BE2C (cell line): ENCODE data around the gene ENPP6.

Source experiments
- DNase-seq: peaks from one replicate; pipeline ENCODE4 v3.0.0-alpha.2; 2020
- H3K27me3 ChIP-seq: fragments of 250-450 bp; sonication (Bioruptor Pico); 2 replicates; pipeline ENCODE4 v1.5.1; 2020; ENCODE audit warnings: mild to moderate bottlenecking
- H3K36me3 ChIP-seq: fragments of 250-450 bp; sonication (Bioruptor Pico); 2 replicates; pipeline ENCODE4 v1.5.1; 2020; ENCODE audit warnings: mild to moderate bottlenecking
- H3K4me1 ChIP-seq: fragments of 250-450 bp; sonication (Bioruptor Pico); 2 replicates; pipeline ENCODE4 v1.5.1; 2020
- H3K4me3 ChIP-seq: 2 replicates; pipeline ENCODE4 v1.5.1; 2011; ENCODE audit warnings: low read depth, low read length
- H3K9me3 ChIP-seq: fragments of 250-450 bp; sonication (Bioruptor Pico); 2 replicates; pipeline ENCODE4 v1.5.1; 2020
- TF ChIP-seq, protein P1 (sequence below): IDR thresholded peaks from 2 replicates; pipeline ENCODE4 v1.5.1; 2012; ENCODE audit warnings: mild to moderate bottlenecking, low read depth, low read length

ENPP6 gene

DNA sequence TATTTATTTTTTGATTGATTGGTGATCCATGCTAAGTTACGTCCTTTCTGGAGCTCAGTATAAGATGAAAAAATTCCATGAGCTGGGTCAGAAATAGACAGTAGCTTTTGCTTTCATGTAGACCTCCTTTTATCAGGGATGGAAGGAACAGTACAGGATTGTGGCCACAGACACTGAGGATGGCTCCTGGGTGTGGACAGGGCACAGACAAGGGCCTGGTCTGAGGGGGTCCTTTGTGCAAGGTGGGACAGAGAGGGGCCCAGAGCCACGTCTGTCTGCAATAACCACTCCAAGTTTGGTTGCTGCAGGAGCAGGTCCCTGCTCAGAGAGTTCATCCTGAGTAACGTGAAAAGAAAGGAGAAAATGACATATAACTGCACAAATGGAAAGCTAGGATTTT is 127.1 kb downstream of the ENPP6 start:
- no peak overlapping the region for H3K4me3 ChIP-seq
- no peaks in the 10 kb centered on the region for H3K9me3 ChIP-seq
- DNase-seq, result no peak
- TF ChIP-seq, protein P1, sequence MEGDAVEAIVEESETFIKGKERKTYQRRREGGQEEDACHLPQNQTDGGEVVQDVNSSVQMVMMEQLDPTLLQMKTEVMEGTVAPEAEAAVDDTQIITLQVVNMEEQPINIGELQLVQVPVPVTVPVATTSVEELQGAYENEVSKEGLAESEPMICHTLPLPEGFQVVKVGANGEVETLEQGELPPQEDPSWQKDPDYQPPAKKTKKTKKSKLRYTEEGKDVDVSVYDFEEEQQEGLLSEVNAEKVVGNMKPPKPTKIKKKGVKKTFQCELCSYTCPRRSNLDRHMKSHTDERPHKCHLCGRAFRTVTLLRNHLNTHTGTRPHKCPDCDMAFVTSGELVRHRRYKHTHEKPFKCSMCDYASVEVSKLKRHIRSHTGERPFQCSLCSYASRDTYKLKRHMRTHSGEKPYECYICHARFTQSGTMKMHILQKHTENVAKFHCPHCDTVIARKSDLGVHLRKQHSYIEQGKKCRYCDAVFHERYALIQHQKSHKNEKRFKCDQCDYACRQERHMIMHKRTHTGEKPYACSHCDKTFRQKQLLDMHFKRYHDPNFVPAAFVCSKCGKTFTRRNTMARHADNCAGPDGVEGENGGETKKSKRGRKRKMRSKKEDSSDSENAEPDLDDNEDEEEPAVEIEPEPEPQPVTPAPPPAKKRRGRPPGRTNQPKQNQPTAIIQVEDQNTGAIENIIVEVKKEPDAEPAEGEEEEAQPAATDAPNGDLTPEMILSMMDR, result no peak
- no peaks in the 10 kb centered on the region for H3K36me3 ChIP-seq
- peaks cover 17% of the 10 kb centered on the region; the same call in 1 of the 2 replicates for H3K4me1 ChIP-seq
- no peaks in the 10 kb centered on the region for H3K27me3 ChIP-seq

DNA sequence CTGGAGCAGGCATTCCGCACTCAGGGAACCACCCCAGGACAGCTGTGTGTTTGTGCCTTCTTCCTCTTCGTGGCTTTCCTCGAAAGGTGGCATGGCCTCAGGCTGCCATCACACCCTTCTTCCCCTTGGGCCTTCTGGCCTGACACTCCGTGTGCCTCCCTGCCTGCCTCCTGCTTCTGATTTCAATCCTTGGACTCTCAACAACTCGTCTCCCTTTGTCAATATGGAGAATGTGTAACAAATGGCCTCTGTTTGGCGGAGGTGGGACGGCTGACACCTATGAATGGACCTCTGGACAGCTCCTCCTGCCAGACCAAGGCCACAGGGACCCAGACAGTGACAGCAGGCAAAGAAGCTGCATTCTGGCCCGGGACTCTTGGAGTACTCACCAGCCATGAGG is 137.0 kb downstream of the ENPP6 start:
- Histone ChIP-seq H3K4me1 (no peaks in the 10 kb centered on the region), H3K36me3 (no peaks in the 10 kb centered on the region), H3K9me3 (no peaks in the 10 kb centered on the region), H3K27me3 (no peaks in the 10 kb centered on the region), H3K4me3 (no peak overlapping the region)
- no peak for DNase-seq
- TF ChIP-seq, protein P1, result no peak

DNA sequence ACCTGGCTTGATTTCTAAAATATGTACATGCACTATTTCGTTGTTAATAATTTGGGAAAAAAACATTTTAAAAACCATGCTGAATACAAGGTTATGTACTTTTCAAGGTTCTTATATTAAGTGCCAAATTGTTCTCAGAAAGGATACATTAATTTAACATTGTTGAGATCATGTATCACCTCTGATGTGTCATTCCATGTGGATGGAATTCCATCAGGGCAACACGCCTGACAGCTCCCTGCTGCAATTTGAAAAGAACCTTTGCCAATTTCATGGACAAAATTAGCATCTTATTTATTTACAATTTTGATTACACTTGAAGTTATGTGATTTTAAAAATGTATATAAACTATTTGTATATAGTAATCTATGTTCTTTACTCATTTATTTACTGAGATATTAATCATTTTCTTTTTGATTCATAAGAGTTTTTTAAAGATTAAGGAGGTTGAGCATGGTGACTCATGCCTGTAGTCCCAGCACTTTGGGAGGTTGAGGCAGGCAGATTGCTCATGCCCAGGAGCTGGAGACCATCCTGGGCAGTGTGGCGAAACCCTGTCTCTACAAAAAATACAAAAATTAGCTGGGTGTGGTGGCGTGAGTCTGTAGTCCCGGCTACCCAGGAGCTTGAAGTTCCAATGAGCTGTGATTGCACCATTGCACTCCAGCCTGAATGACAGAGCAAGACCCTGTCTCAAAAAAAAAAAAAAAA is 142.8 kb downstream of the ENPP6 start:
- no peak for DNase-seq
- TF ChIP-seq, protein P1, result no peak
- Histone ChIP-seq H3K4me3 (no peak overlapping the region), H3K9me3 (no peaks in the 10 kb centered on the region), H3K4me1 (no peaks in the 10 kb centered on the region), H3K36me3 (no peaks in the 10 kb centered on the region), H3K27me3 (no peaks in the 10 kb centered on the region)

DNA sequence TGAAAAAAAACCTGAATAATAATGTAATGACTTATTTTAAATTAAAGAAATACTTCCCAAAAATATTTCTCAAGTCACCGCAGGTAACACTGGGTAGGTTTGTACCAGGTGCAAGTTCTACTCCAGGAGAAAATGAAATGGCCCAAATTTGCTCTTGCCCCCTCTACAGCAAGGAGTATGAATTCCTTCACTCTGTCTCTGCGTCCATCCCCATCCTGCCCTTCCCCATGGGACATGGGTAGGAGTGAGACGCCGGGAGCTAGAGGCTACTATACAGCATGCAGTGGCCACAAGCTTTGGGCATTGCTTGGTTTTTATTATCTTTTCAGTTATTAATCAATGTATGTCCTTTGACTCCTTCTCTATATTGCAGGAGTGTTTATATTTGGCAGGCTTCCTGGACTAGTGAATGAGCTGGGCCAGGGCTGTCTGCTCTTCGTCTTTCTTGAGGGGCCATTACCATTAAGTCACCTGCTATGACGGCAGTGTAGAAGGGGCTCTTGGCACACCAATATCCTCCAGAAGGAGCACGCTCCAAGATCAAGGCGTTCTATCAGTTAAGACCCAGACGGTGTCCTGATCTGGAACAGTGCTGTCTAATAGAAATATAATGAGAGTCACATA is 149.6 kb downstream of the ENPP6 start:
- DNase-seq, result no peak
- H3K9me3 ChIP-seq, result no peaks in the 10 kb centered on the region
- H3K4me1 ChIP-seq, result peaks cover 8% of the 10 kb centered on the region; the same call in 1 of the 2 replicates
- H3K36me3 ChIP-seq, result no peaks in the 10 kb centered on the region
- TF ChIP-seq, protein P1, result no peak; the same call in 1 of the 2 replicates
- no peak overlapping the region for H3K4me3 ChIP-seq
- H3K27me3 ChIP-seq, result no peaks in the 10 kb centered on the region

DNA sequence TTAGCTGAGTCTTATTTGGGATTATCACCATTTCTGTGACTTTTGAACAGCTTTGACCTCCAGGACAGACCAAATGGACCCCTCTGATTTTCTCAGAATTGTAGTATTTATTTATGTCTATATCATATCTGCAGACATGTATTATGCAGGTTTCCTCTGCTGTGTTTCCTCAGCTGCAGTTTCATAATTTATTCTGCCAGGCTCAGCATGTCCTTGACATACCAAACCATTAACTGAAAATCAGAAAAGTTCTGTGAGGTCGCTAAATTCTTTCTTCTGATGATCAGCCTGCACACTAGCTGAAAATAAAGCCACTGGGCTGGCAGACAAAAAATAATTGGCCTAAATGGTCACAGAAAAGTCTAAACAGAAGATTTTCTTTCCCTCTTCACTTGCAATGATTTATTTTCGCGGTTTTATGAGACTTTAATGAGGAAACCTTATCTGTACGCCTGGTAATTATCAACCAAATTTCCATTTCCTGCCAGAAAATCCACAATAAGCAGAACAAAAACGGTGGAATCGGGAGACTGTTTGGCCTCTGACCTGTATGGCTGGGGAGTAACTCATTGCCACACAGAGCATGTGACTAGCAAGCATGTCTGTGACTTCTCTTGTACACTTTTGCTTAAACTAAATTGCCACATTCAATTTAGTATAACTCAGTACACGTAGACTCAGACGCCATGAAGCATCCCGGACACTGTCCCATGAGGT is 150.9 kb downstream of the ENPP6 start:
- peak; percentile 37 for DNase-seq
- Histone ChIP-seq H3K36me3 (no peaks in the 10 kb centered on the region), H3K4me3 (no peak overlapping the region), H3K4me1 (peaks cover 8% of the 10 kb centered on the region; the same call in 1 of the 2 replicates), H3K27me3 (no peaks in the 10 kb centered on the region), H3K9me3 (no peaks in the 10 kb centered on the region)
- TF ChIP-seq, protein P1, result no peak

DNA sequence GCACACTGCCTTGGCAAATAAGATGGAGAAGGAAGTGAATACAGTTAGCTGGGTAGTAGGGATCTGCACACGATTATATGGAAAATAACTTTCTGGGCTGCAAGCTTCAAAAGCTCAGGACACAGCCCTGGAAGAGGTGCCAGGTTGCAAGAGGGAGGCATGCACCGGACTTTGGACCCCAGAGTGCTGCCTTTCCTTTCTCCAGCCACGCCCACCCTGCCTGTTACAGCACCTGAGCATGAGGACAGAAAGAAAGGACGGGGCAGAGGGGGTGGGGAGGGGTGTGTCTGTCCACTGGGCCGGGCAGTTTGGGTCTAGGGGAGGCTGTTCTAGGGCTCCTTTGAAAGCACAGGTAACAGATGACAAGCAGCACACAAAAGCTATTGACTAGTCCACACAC is 152.8 kb downstream of the ENPP6 start:
- no peak for DNase-seq
- peaks cover 8% of the 10 kb centered on the region; the same call in 1 of the 2 replicates for H3K4me1 ChIP-seq
- H3K36me3 ChIP-seq, result no peaks in the 10 kb centered on the region
- no peaks in the 10 kb centered on the region for H3K9me3 ChIP-seq
- TF ChIP-seq, protein P1, result no peak
- H3K27me3 ChIP-seq, result no peaks in the 10 kb centered on the region
- H3K4me3 ChIP-seq, result no peak overlapping the region
